ENCODE results near the gene CEBPA.

CEBPA gene

DNA sequence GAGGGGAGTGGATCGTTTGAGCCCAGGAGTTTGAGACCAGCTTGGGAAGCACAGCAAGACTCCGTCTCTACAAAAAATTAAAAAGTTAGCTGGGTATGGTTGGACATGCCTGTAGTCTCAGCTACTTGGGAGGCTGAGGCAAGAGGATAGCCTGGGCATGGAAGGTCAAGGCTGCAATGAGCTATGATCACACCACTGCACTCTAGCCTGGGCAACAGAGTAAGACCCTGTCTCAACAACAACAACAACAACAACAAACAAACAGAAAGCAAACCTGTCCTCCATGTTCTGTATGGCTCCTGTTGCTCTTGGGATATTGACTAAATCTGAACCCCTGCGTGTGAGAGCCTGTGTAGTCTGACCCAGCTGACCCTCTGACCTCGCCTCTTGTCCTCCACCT, 14.9 kb downstream of the CEBPA start:
- POLR2A ChIA-PET: no interaction called here

GRCh38 chr19:33286899-33287298, 15.4 kb downstream of the CEBPA start:
- no peak for DNase-seq (ENCODE audit: extremely low spot score)
- TF ChIP-seq FOXK2 (IDR thresholded peaks at IDR 0.05): no peak
- TF ChIP-seq HDGF (IDR thresholded peaks at IDR 0.05; ENCODE audit: borderline replicate concordance): no peak
- TF ChIP-seq FOXM1 (IDR thresholded peaks at IDR 0.05; ENCODE audit: borderline replicate concordance): no peak
- TF ChIP-seq ARNT (IDR thresholded peaks at IDR 0.05): no peak
- TF ChIP-seq NFRKB (IDR thresholded peaks at IDR 0.05): no peak
- TF ChIP-seq FOXA1 (IDR thresholded peaks at IDR 0.05): no peak
- TF ChIP-seq, protein P1, sequence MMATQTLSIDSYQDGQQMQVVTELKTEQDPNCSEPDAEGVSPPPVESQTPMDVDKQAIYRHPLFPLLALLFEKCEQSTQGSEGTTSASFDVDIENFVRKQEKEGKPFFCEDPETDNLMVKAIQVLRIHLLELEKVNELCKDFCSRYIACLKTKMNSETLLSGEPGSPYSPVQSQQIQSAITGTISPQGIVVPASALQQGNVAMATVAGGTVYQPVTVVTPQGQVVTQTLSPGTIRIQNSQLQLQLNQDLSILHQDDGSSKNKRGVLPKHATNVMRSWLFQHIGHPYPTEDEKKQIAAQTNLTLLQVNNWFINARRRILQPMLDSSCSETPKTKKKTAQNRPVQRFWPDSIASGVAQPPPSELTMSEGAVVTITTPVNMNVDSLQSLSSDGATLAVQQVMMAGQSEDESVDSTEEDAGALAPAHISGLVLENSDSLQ (IDR thresholded peaks at IDR 0.05): no peak
- ChIA-PET CTCF (no interaction called here), POLR2A (no interaction called here)

More for the DNA sequence above, 14.9 kb downstream of the CEBPA start:
- CTCF ChIA-PET: no interaction called here
- TF ChIP-seq HDGF (IDR thresholded peaks at IDR 0.05; ENCODE audit: borderline replicate concordance) (no peak), NFRKB (IDR thresholded peaks at IDR 0.05) (no peak), CTBP1 (IDR thresholded peaks at IDR 0.05; ENCODE audit: borderline replicate concordance) (no peak), FOXA1 (IDR thresholded peaks at IDR 0.05) (no peak), ZNF384 (IDR thresholded peaks at IDR 0.05) (no peak), LEF1 (IDR thresholded peaks at IDR 0.05; ENCODE audit: borderline replicate concordance) (no peak), BHLHE40 (IDR thresholded peaks at IDR 0.05; ENCODE audit: borderline replicate concordance) (no peak), FOXK2 (IDR thresholded peaks at IDR 0.05) (no peak), ELF4 (IDR thresholded peaks at IDR 0.05) (no peak), L3MBTL2 (conservative IDR thresholded peaks at IDR 0.05) (no peak), TARDBP (IDR thresholded peaks at IDR 0.05) (no peak), SP1 (IDR thresholded peaks at IDR 0.05) (no peak), FOXM1 (IDR thresholded peaks at IDR 0.05; ENCODE audit: borderline replicate concordance) (no peak), SUZ12 (IDR thresholded peaks at IDR 0.05) (no peak), ARNT (IDR thresholded peaks at IDR 0.05) (no peak)
- TF ChIP-seq, protein P1 (IDR thresholded peaks at IDR 0.05): no peak
- no peak for DNase-seq (ENCODE audit: extremely low spot score)

GRCh38 chr19:33285441-33285927, 16.9 kb downstream of the CEBPA start:
- DNase-seq (ENCODE audit: extremely low spot score): no peak
- POLR2A ChIA-PET: interaction anchor here (2.2 kb wide), 1 partner anchor 16 kb away, joined by 6 read pairs; the partner anchor contains the start of gene CEBPA
- CTCF ChIA-PET: no interaction called here
- TF ChIP-seq NFRKB (IDR thresholded peaks at IDR 0.05) (no peak), FOXM1 (IDR thresholded peaks at IDR 0.05; ENCODE audit: borderline replicate concordance) (no peak), SUZ12 (IDR thresholded peaks at IDR 0.05) (no peak), BHLHE40 (IDR thresholded peaks at IDR 0.05; ENCODE audit: borderline replicate concordance) (no peak)

DNA sequence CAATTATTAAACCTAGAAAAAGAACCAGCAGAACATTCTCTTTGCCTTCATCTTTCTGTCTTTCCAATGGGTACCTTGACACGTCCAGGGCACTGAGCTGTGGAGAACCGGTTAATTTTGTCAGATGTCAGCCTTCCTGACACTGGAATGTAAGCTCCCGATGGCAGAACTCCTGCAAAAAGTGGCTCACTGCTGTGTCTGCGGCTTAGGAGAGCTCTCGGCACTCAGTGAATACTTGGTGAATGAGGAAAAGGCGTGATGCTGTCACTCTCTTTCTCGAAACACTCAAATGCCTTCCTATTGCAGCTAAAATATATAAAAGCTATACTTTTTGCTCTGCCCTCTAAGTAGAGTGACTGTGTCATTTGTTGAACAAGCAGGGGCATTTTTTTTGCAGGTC, 17.6 kb downstream of the CEBPA start:
- no peak for TF ChIP-seq ZNF384 (IDR thresholded peaks at IDR 0.05)
- no peak for TF ChIP-seq CTBP1 (IDR thresholded peaks at IDR 0.05; ENCODE audit: borderline replicate concordance)
- no peak for TF ChIP-seq FOXM1 (IDR thresholded peaks at IDR 0.05; ENCODE audit: borderline replicate concordance)
- TF ChIP-seq SUZ12 (IDR thresholded peaks at IDR 0.05): no peak
- no peak for TF ChIP-seq FOXA1 (IDR thresholded peaks at IDR 0.05)
- no peak for TF ChIP-seq SP1 (IDR thresholded peaks at IDR 0.05)
- TF ChIP-seq FOXK2 (IDR thresholded peaks at IDR 0.05): no peak
- no peak for TF ChIP-seq L3MBTL2 (conservative IDR thresholded peaks at IDR 0.05)
- no peak for TF ChIP-seq ARNT (IDR thresholded peaks at IDR 0.05)
- TF ChIP-seq ELF4 (IDR thresholded peaks at IDR 0.05): no peak
- no peak for TF ChIP-seq BHLHE40 (IDR thresholded peaks at IDR 0.05; ENCODE audit: borderline replicate concordance)
- TF ChIP-seq, protein P1 (IDR thresholded peaks at IDR 0.05): no peak
- no peak for TF ChIP-seq LEF1 (IDR thresholded peaks at IDR 0.05; ENCODE audit: borderline replicate concordance)
- TF ChIP-seq HDGF (IDR thresholded peaks at IDR 0.05; ENCODE audit: borderline replicate concordance): no peak
- TF ChIP-seq NFRKB (IDR thresholded peaks at IDR 0.05): no peak
- no peak for TF ChIP-seq TARDBP (IDR thresholded peaks at IDR 0.05)
- POLR2A ChIA-PET: interaction anchor here (1.2 to 2.2 kb wide), 2 partner anchors 17 to 89 kb away, joined by 4 to 6 read pairs; partner anchors contain the start of genes CEBPA and CEBPG
- CTCF ChIA-PET: no interaction called here
- no peak for DNase-seq (ENCODE audit: extremely low spot score)

GRCh38 chr19:33284146-33284643, 18.1 kb downstream of the CEBPA start:
- no peak for TF ChIP-seq FOXK2 (IDR thresholded peaks at IDR 0.05)
- no peak for TF ChIP-seq ARNT (IDR thresholded peaks at IDR 0.05)
- no peak for TF ChIP-seq ELF4 (IDR thresholded peaks at IDR 0.05)
- TF ChIP-seq NFRKB (IDR thresholded peaks at IDR 0.05): no peak
- TF ChIP-seq SP1 (IDR thresholded peaks at IDR 0.05): no peak
- TF ChIP-seq, protein P1 (IDR thresholded peaks at IDR 0.05): no peak
- TF ChIP-seq L3MBTL2 (conservative IDR thresholded peaks at IDR 0.05): no peak
- TF ChIP-seq SUZ12 (IDR thresholded peaks at IDR 0.05): no peak
- no peak for TF ChIP-seq BHLHE40 (IDR thresholded peaks at IDR 0.05; ENCODE audit: borderline replicate concordance)
- no peak for TF ChIP-seq TARDBP (IDR thresholded peaks at IDR 0.05)
- no peak for TF ChIP-seq ZNF384 (IDR thresholded peaks at IDR 0.05)
- TF ChIP-seq HDGF (IDR thresholded peaks at IDR 0.05; ENCODE audit: borderline replicate concordance): no peak
- TF ChIP-seq FOXM1 (IDR thresholded peaks at IDR 0.05; ENCODE audit: borderline replicate concordance): no peak
- no peak for TF ChIP-seq FOXA1 (IDR thresholded peaks at IDR 0.05)
- no peak for TF ChIP-seq CTBP1 (IDR thresholded peaks at IDR 0.05; ENCODE audit: borderline replicate concordance)
- no peak for TF ChIP-seq LEF1 (IDR thresholded peaks at IDR 0.05; ENCODE audit: borderline replicate concordance)
- ChIA-PET CTCF (no interaction called here), POLR2A (interaction anchor here (1.2 to 2.2 kb wide), 2 partner anchors 18 to 89 kb away, joined by 4 to 6 read pairs; partner anchors contain the start of genes CEBPA and CEBPG)
- DNase-seq (ENCODE audit: extremely low spot score): no peak
